Loucy (cell line): ENCODE measurements around the gene FNDC11.

Source experiments
- H2AFZ ChIP-seq: fragments of 200-600 bp; sonication (generic); 2 replicates; pipeline ENCODE4 v1.6.0; 2016; ENCODE audit warnings: antibody characterized with exemption, mild to moderate bottlenecking, low read length, moderate library complexity
- H3F3A ChIP-seq: fragments of 200-600 bp; 2 replicates; pipeline ENCODE4 v1.6.0; 2016; ENCODE audit warnings: antibody characterized with exemption, low read depth, mild to moderate bottlenecking
- H3K27me3 ChIP-seq: fragments of 200-600 bp; sonication (generic); 2 replicates; pipeline ENCODE4 v1.6.1; 2014; ENCODE audit warnings: low read length, mild to moderate bottlenecking; ENCODE audit not compliant: insufficient read depth, poor library complexity, severe bottlenecking
- H3K36me3 ChIP-seq: fragments of 200-600 bp; sonication (generic); 2 replicates; pipeline ENCODE4 v1.6.1; 2016; ENCODE audit warnings: low read length; ENCODE audit not compliant: insufficient read depth
- H3K4me1 ChIP-seq: fragments of 200-600 bp; sonication (generic); 2 replicates; pipeline ENCODE4 v1.5.1; 2014; ENCODE audit warnings: low read length, mild to moderate bottlenecking; ENCODE audit not compliant: insufficient read depth, poor library complexity, severe bottlenecking
- H3K4me2 ChIP-seq: fragments of 200-600 bp; sonication (generic); 2 replicates; pipeline ENCODE4 v1.6.0; 2014; ENCODE audit warnings: antibody characterized with exemption, low read length, low read depth, mild to moderate bottlenecking; ENCODE audit not compliant: poor library complexity, severe bottlenecking
- H3K4me3 ChIP-seq: fragments of 200-600 bp; sonication (generic); 2 replicates; pipeline ENCODE4 v1.5.1; 2014; ENCODE audit warnings: low read length, mild to moderate bottlenecking, mixed read lengths; ENCODE audit not compliant: poor library complexity, severe bottlenecking
- H3K79me2 ChIP-seq: fragments of 200-600 bp; sonication (generic); 2 replicates; pipeline ENCODE4 v1.6.1; 2014; ENCODE audit warnings: low read length; ENCODE audit not compliant: insufficient read depth
- H3K9ac ChIP-seq: fragments of 200-600 bp; sonication (generic); 2 replicates; pipeline ENCODE4 v1.6.0; 2014; ENCODE audit warnings: mild to moderate bottlenecking, low read depth, low read length, moderate library complexity; ENCODE audit not compliant: poor library complexity, severe bottlenecking
- H3K9me2 ChIP-seq: fragments of 200-600 bp; sonication (generic); replicated peaks from 2 replicates; pipeline ENCODE4 v1.6.1; 2016; ENCODE audit warnings: low read depth, low read length, mixed read lengths
- H3K9me3 ChIP-seq: fragments of 200-600 bp; sonication (generic); 2 replicates; pipeline ENCODE4 v1.6.1; 2014; ENCODE audit warnings: mild to moderate bottlenecking, antibody characterized with exemption, low read length, low read depth; ENCODE audit not compliant: insufficient read depth
- H4K20me1 ChIP-seq: fragments of 200-600 bp; sonication (generic); 2 replicates; pipeline ENCODE4 v1.6.0; 2014; ENCODE audit warnings: antibody characterized with exemption, low read length, mild to moderate bottlenecking; ENCODE audit not compliant: insufficient read depth, poor library complexity, severe bottlenecking
- CTCF ChIP-seq: fragments of 200-600 bp; sonication (generic); conservative IDR thresholded peaks from 2 replicates; pipeline ENCODE4 v1.5.1; 2014; ENCODE audit warnings: mild to moderate bottlenecking, antibody characterized with exemption, low read length
- EZH2phosphoT487 ChIP-seq: fragments of 200-600 bp; IDR thresholded peaks from 2 replicates; pipeline ENCODE4 v1.6.1; 2018; ENCODE audit warnings: antibody characterized with exemption, mild to moderate bottlenecking, moderate library complexity, borderline replicate concordance

The FNDC11 gene

GRCh38 chr20:63551068-63551467 lies 2.9 kb upstream of the FNDC11 start:
- H3K4me2 ChIP-seq: no peak overlapping the region
- no peaks in the 10 kb centered on the region for H3K79me2 ChIP-seq
- H3K9me3 ChIP-seq: no peaks in the 10 kb centered on the region
- H3K27me3 ChIP-seq: no peaks in the 10 kb centered on the region
- no peaks in the 10 kb centered on the region for H3F3A ChIP-seq
- no peaks in the 10 kb centered on the region for H3K9me2 ChIP-seq
- H2AFZ ChIP-seq: no peak overlapping the region
- peaks cover 26% of the 10 kb centered on the region for H3K4me1 ChIP-seq
- no peak for TF ChIP-seq CTCF
- no peak for TF ChIP-seq EZH2phosphoT487
- H3K36me3 ChIP-seq: no peaks in the 10 kb centered on the region
- H4K20me1 ChIP-seq: no peaks in the 10 kb centered on the region
- H3K9ac ChIP-seq: no peak overlapping the region
- H3K4me3 ChIP-seq: no peak overlapping the region

- no peaks in the 10 kb centered on the region for H4K20me1 ChIP-seq
- no peaks in the 10 kb centered on the region for H3K79me2 ChIP-seq
- no peaks in the 10 kb centered on the region for H3F3A ChIP-seq
- H3K9me2 ChIP-seq: no peaks in the 10 kb centered on the region
- H3K4me2 ChIP-seq: peak overlapping the region; percentile 75
- H3K36me3 ChIP-seq: no peaks in the 10 kb centered on the region
- H3K27me3 ChIP-seq: no peaks in the 10 kb centered on the region
- H3K9me3 ChIP-seq: no peaks in the 10 kb centered on the region
- H3K4me1 ChIP-seq: peaks cover 26% of the 10 kb centered on the region
- no peak overlapping the region for H2AFZ ChIP-seq
- H3K4me3 ChIP-seq: peak overlapping the region; percentile 61
- H3K9ac ChIP-seq: peak overlapping the region; percentile 62
- TF ChIP-seq CTCF (no peak), EZH2phosphoT487 (no peak)
These were observed 1.3 kb upstream of the FNDC11 start for GRCh38 chr20:63552481-63553249.

- Histone ChIP-seq H4K20me1 (no peaks in the 10 kb centered on the region), H3K27me3 (no peaks in the 10 kb centered on the region), H3K9me2 (no peaks in the 10 kb centered on the region)
These were observed 567 bp upstream of the FNDC11 start for GRCh38 chr20:63553251-63553932.

More at GRCh38 chr20:63553251-63553932, 567 bp upstream of the FNDC11 start:
- peak overlapping the region; percentile 75 for H3K4me2 ChIP-seq
- TF ChIP-seq EZH2phosphoT487 (no peak), CTCF (no peak)
- H3K79me2 ChIP-seq: no peaks in the 10 kb centered on the region
- H2AFZ ChIP-seq: peak overlapping the region; percentile 85; the same call in 1 of the 2 replicates
- peak overlapping the region; percentile 61 for H3K4me3 ChIP-seq
- H3K9ac ChIP-seq: peak overlapping the region; percentile 62
- no peaks in the 10 kb centered on the region for H3K9me3 ChIP-seq
- peaks cover 26% of the 10 kb centered on the region for H3K4me1 ChIP-seq
- H3F3A ChIP-seq: no peaks in the 10 kb centered on the region
- H3K36me3 ChIP-seq: no peaks in the 10 kb centered on the region
